ENCODE results near the gene TXNDC17. TPM values are rescaled to one million over a fixed set of nuclear protein-coding genes. Genes with fewer than 3 reads are reported as not detected.

Gene TXNDC17
- total RNA-seq, 4 donors from 2014 or later = 31.8 to 124 (median 85.6) TPM

- H3K27ac ChIP-seq = no peak overlapping the region
- DNase-seq (ENCODE audit: low spot score in 2 of 2) = no peak
- TF ChIP-seq POLR2A (IDR thresholded peaks at IDR 0.05) = no peak
- TF ChIP-seq CTCF (IDR thresholded peaks at IDR 0.05) = no peak
- no peak for TF ChIP-seq EP300 (IDR thresholded peaks at IDR 0.05)
- H3K27me3 ChIP-seq = no peaks in the 10 kb centered on the region
- H3K4me1 ChIP-seq = peaks cover 0 to 46% (median 16%) of the 10 kb centered on the region in 4 donors
- WGBS, 2 donors = 74 to 83% methylated on average over 24 of the region's 24 CpGs
- peak overlapping the region in 1 of 4 donors; percentile 90 for H3K4me3 ChIP-seq
- H3K36me3 ChIP-seq = peaks cover 0 to 26% (median 0%) of the 10 kb centered on the region in 3 donors
- no peaks in the 10 kb centered on the region for H3K9me3 ChIP-seq
Measured at GRCh38 chr17:6638046-6638908, 2.6 kb upstream of the TXNDC17 start.

GRCh38 chr17:6639014-6639585 is 1.8 kb upstream of the TXNDC17 start:
- Histone ChIP-seq H3K4me1 (peaks cover 0 to 46% (median 16%) of the 10 kb centered on the region in 4 donors), H3K27ac (peak overlapping the region in 1 of 4 donors; percentile 86), H3K9me3 (no peaks in the 10 kb centered on the region), H3K36me3 (peaks cover 0 to 26% (median 0%) of the 10 kb centered on the region in 3 donors), H3K27me3 (no peaks in the 10 kb centered on the region), H3K4me3 (peak overlapping the region; percentile 46 to 93 (median 90))
- WGBS, 2 donors = 48 to 50% methylated on average over 13 to 14 of the region's 15 CpGs
- no peak for DNase-seq (ENCODE audit: low spot score in 2 of 2)
- TF ChIP-seq POLR2A (IDR thresholded peaks at IDR 0.05) = no peak
- no peak for TF ChIP-seq CTCF (IDR thresholded peaks at IDR 0.05)
- no peak for TF ChIP-seq EP300 (IDR thresholded peaks at IDR 0.05)

DNA sequence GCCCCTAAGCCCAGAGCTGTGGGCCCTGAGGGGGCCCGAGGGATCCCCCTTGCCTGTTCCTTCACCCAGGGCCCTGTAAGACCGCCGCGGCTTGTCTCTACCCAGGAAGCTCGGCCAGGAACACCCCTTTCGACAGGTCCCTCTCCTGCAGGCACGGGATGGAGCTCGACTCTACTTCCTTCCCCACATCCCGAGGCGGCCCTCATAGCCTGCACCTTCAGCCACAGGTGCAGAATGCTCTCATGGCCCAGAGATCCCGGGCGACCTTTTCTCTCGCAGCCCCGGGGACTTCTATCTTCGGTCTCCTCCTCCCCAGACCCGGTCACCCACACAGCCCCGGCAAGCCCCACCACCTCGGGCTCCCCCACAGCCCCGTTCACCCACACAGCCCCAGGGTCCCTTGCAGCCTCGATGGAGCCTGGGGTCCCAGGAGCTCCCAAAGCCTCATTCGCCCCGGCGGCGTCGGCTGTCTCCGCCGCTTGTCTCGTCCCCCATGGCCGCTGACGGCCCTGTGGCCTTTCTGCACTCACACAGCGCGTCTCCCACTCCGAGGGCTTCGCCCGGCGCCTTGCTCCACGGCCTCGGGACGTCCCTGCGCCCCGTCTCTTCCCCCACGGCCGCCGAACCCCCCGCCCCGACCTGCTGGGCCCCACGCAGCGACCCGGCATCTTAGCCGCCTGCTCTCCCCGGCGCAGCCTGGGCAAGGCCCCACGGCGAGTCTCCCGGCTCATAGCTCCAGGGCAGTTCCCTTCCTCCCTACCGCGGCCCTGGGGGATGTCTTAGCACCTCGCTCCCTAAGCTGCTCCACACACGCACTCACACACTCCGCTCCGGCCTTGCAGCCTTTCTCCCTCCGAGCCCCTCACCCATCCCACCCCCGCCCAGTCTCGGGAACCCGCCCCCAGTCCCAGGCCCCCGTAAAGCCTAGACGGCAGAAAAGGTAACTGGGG is 999 bp upstream of the TXNDC17 start:
- Histone ChIP-seq H3K4me3 (peak overlapping the region; percentile 46 to 93 (median 90)), H3K4me1 (peaks cover 0 to 46% (median 16%) of the 10 kb centered on the region in 4 donors), H3K36me3 (peaks cover 0 to 22% (median 0%) of the 10 kb centered on the region in 3 donors), H3K9me3 (no peaks in the 10 kb centered on the region), H3K27me3 (no peaks in the 10 kb centered on the region), H3K27ac (peak overlapping the region; percentile 16 to 87 (median 86))
- TF ChIP-seq EP300 (IDR thresholded peaks at IDR 0.05) (no peak), CTCF (IDR thresholded peaks at IDR 0.05) (no peak), POLR2A (IDR thresholded peaks at IDR 0.05) (no peak)
- no peak for DNase-seq (ENCODE audit: low spot score in 2 of 2)
- 0 to 1% methylated on average over 40 to 66 of the region's 67 CpGs for WGBS, 2 donors

- Histone ChIP-seq H3K4me1 (peaks cover 0 to 47% (median 16%) of the 10 kb centered on the region in 4 donors), H3K4me3 (peak overlapping the region; percentile 46 to 93 (median 90)), H3K9me3 (no peaks in the 10 kb centered on the region), H3K27ac (peak overlapping the region in 3 of 4 donors; percentile 86 to 87 (median 87)), H3K27me3 (no peaks in the 10 kb centered on the region), H3K36me3 (peaks cover 0 to 35% (median 0%) of the 10 kb centered on the region in 3 donors)
- WGBS, 2 donors = 3 to 4% methylated on average over 20 of the region's 20 CpGs
- TF ChIP-seq EP300 (IDR thresholded peaks at IDR 0.05) = no peak
- no peak for TF ChIP-seq POLR2A (IDR thresholded peaks at IDR 0.05)
- no peak for TF ChIP-seq CTCF (IDR thresholded peaks at IDR 0.05)
- no peak for DNase-seq (ENCODE audit: low spot score in 2 of 2)
Measured at GRCh38 chr17:6641247-6641863, 495 bp downstream of the TXNDC17 start.

Data from tibial nerve (tissue), 4 donors.